Renal cortex interstitium (tissue), 11 donors: ENCODE data around the gene PERCC1. TPM values are rescaled to one million over a fixed set of nuclear protein-coding genes. Genes with fewer than 3 reads are reported as not detected.

Experiments
- DNase-seq, 11 donors: peaks; one replicate each; pipeline ENCODE4 v3.0.0-alpha.2; 2013; ENCODE audit warnings: low read depth in 9 of 11, low spot score in 4 of 11; ENCODE audit errors: extremely low read depth in 1 of 11
- polyA plus RNA-seq, 3 donors: library from polyadenylated mRNA; unstranded; fragments of 120-200 nt; gene quantifications; one replicate each; pipeline ENCODE4 v1.2.1, GENCODE V29; 2013; ENCODE audit not compliant: insufficient read length in 3 of 3

PERCC1 gene
- polyA plus RNA-seq, 3 donors = not detected

DNA sequence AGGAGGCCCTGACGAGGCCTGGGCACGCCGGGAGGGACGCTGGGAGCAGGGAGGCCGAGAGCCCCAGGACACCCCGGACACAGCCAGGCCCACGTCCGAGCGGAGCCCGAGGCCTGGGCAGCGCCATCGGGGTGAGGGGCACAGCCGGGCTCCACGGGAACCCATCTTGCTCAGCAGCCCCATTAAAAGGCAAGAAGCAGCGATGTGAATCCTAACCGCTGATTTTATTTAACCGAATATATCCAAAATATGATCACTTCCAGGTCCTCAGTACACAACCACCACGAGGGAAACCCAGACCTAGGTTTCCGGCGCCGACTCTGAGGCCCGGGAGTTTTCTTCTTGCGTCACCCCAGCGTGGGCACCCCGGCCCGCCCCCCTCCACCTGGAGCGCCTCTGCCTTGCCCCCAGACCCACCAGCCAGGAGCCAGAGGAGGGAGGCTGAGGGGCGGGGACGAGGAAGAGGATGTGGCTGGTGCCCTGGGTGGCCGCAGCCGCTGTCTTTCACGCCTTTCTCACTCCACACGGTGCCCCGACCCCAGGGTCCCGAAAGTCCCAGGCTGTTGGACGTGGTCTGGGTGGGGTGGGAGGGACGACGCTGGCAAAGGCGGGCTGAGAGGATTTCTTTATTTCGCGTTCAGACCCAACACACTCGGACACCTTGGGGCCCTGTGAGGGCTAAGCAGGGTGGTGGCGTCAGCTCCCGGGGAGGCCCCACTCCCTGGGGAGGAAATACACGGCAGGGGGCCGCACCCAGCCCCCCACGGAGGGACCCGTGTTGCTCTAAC is 14.0 kb downstream of the PERCC1 start:
- DNase-seq = no peak

- no peak for DNase-seq
These were observed 14.8 kb downstream of the PERCC1 start for GRCh38 chr16:1445518-1446203.

DNA sequence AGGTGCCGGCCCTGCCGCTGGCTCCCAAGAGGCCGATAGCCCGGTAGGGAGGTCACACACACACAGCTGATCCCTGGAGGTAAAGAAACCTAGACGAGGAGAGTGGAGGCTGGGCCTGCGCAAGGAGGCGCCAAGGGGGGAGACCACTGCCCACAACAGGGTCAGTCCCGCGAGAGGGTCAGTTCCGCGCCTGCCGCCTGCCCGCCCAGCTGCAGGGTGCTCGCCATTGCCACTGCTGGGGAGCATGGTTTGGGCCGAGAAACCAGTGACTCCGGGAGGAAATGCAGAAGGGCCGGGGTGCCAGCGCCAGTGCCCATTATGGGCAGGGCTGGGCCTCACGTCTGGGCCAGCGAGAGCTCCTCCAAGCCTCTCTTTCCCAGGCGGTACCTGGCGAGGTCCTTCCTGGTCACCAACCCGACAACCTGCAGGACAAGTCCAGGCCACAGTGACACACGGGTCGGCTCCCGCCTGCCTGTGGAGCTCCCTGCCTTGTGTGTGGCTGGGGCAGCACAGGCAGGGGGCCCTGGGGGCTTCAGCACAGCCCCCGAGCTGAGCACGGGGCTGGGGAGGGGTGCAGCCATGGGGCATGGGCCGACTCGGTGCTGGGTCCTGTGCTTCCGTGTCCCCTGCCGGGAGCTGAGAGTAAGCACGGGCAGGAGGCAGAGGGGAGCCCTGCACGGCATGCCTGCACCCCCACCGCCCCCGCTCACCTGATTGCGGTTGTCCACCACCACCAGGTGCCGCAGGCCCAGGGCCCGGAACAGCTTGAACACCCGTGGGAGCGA is 15.6 kb downstream of the PERCC1 start:
- DNase-seq = no peak

DNA sequence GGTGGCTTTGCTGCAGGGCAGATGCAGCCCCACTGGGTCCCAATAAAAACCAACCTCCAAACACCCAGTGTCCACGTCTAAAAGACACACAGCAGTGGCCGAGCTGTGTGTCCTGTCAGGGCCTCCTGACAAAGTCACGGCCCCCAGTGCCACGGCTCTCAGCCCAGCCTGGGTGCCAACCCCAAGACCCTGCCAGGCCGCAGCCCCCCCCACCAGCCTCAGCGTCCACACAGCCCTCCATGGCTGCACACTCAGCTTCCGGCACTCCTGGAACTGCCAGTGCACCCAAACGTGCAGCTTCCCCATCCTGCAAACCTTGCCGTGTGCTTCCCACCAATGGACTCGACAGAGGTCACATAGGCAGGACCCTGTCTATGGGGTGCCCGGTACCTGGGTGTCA is 17.1 kb downstream of the PERCC1 start:
- DNase-seq = no peak

DNA sequence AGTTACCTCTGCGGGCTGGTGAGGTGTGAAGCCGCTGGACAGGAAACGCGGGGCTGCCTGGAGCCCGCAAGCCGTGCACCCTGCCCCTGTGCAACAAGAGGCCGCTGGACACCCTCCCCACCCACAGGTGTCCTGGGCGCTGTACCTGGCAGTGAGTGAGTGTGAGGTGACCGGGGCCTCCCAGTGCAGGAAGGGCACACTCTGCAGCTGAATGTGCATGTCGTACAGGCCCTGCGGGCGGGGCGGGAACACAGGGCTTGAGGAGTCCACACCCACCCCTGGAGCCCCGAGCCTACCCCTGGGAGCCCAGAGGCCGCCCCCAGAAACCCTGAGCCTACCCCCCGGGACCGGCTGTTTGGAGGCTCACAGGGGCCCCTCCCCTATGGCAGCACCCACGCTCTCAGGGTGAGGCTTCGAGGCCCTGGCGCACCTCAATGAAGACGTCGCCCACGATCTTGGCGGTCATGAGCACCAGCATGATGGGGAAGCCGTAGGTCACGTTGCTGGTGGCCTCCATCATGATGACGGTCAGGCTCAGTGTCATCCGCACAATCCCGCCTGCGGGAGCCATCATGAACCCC is 17.7 kb downstream of the PERCC1 start:
- no peak for DNase-seq

DNA sequence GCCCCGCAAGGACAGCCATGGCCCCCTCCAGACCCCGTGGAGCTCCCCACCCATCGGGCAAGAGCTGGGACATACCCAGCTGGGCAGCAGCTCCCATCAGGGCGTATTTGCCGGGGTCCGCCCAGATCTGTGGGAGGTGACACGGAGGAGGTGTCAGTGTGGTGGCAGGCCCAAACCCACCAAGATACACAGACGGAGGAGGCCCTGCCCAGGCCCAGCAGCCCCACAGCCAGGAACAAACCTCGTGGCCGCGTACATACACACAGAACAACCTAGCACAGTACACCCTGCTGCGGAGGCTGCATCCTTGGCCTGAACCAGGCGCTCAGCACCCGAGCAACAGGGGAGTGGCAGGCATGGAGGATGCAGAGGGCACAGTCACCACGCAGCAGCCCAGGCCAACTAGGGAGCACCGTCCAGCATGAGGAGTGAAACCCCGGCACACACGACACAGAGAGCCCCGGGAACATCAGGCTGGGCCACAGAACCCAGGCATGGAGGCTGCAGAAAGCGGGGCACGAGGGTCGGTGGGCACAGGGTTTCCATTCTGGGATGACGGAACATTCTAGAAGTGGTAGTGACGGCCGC is 18.4 kb downstream of the PERCC1 start:
- no peak for DNase-seq

GRCh38 chr16:1450218-1450617 is 19.3 kb downstream of the PERCC1 start:
- DNase-seq = no peak

- DNase-seq = no peak
These were observed 20.0 kb downstream of the PERCC1 start for GRCh38 chr16:1450841-1451240.

- no peak for DNase-seq
These were observed 21.0 kb downstream of the PERCC1 start for GRCh38 chr16:1451702-1452392.

- no peak for DNase-seq
These were observed 21.7 kb downstream of the PERCC1 start for GRCh38 chr16:1452530-1452929.

DNA sequence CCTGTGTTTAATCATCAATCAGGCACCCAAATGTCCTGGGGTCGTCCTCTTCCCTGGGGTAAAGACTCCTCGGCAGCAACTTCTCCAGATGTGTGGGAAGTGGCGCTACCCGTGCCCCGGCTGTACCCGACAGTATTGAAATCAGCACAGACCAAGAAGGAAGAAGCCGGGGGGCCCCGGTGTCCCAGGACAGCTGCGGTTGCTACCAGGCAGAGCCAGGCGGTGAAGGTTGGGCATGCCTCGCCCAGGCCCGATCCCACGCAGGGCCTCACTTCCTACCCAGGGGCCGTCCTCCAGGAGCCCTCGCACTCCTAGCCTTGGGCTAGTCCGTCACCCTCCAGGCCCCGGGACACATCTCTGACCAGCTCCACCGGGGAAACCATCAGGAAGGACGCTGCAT is 22.4 kb downstream of the PERCC1 start:
- DNase-seq = no peak

GRCh38 chr16:1454561-1454960 is 23.7 kb downstream of the PERCC1 start:
- no peak for DNase-seq

DNA sequence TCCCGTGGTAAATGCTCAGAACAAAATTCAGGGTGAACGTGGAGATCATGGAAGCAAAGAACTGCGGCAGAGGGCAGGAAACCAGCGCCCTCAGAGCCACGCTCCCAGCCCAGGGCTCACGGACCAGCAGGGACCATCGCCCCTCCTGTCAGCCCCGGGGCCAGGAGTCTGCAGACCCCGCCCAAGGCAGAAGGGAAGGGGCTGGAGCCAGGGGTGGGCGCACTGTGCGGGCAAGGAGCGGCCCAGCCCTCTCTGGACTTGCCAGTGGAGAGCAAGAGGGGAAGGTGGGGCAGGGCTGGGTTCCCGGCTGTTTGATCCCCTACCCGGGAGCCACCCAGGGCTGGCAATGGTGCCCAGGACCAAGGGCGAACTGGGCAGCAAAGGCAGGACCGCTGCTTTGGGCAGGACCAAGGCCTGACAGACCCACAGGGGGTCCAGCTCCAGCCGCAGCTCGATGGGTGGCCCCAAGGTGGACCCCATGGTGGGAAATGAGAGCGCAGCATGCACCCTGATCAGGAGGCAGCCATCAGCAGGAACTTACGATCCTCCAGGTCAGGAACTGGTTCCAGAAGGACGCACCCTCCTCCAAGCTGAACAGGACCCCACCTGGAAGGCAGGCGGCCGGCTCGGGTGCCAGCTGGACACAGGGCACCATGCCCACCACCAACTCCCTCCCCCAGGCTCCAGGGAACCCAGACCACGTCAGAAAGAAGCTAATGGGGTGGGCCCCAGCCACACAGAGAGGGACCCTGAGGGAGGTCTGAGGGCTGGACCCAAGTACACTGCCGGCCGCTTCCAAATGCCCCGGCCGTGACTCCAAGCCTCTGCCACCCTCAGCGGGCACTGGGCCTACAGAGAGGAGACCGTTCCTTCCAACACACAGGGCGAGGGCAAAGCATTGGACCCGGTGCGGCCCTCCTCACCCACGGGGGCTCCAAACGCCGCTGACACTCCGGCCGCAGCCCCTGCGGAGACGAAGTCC is 24.6 kb downstream of the PERCC1 start:
- DNase-seq = no peak

GRCh38 chr16:1456951-1457350 is 26.1 kb downstream of the PERCC1 start:
- no peak for DNase-seq

GRCh38 chr16:1457489-1458245 is 26.8 kb downstream of the PERCC1 start:
- no peak for DNase-seq

- DNase-seq = no peak
These were observed 27.6 kb downstream of the PERCC1 start for GRCh38 chr16:1458336-1458976.
